ENCODE measurements around the gene TMEM209. TPM values are rescaled to one million over a fixed set of nuclear protein-coding genes. Genes with fewer than 3 reads are reported as not detected.

Gene TMEM209
- total and polyA plus RNA-seq, 12 donors: 6.0 to 77.1 (median 35.9) TPM

- H3K36me3 ChIP-seq (replicated peaks in 1 of 2): peaks cover 0 to 53% of the 10 kb centered on the region in 2 donors
- H3K27ac ChIP-seq: no peak overlapping the region
- intact Hi-C loops (cut with DNase I): no loop called here
- no peak for TF ChIP-seq CTCF (IDR thresholded peaks at IDR 0.05)
- peaks cover 5 to 11% of the 10 kb centered on the region in 2 donors for H3K4me1 ChIP-seq (replicated peaks in 1 of 2)
- H3K27me3 ChIP-seq: no peaks in the 10 kb centered on the region
- WGBS, 4 donors: 78 to 91% (median 90%) methylated on average over 2 of the region's 2 CpGs
- no peak overlapping the region for H3K4me3 ChIP-seq
- H3K9me3 ChIP-seq (replicated peaks in 1 of 3): no peaks in the 10 kb centered on the region
- DNase-seq: no peak
These were observed 22.2 kb downstream of the TMEM209 start for GRCh38 chr7:130182990-130183389.

- Histone ChIP-seq H3K4me3 (no peak overlapping the region), H3K9me3 (replicated peaks in 1 of 3) (no peaks in the 10 kb centered on the region), H3K27ac (no peak overlapping the region), H3K36me3 (replicated peaks in 1 of 2) (peaks cover 0 to 53% of the 10 kb centered on the region in 2 donors), H3K27me3 (no peaks in the 10 kb centered on the region), H3K4me1 (replicated peaks in 1 of 2) (no peaks in the 10 kb centered on the region)
- no peak for DNase-seq
- intact Hi-C loops (cut with DNase I): no loop called here
- TF ChIP-seq CTCF (IDR thresholded peaks at IDR 0.05): no peak
- TF ChIP-seq POLR2A (IDR thresholded peaks at IDR 0.05): no peak
- WGBS, 4 donors: 92 to 96% (median 93%) methylated on average over 2 of the region's 2 CpGs
These were observed 24.0 kb downstream of the TMEM209 start for GRCh38 chr7:130181263-130181605.

GRCh38 chr7:130180571-130181262 is 24.5 kb downstream of the TMEM209 start:
- peaks cover 0 to 53% of the 10 kb centered on the region in 2 donors for H3K36me3 ChIP-seq (replicated peaks in 1 of 2)
- no peaks in the 10 kb centered on the region for H3K4me1 ChIP-seq (replicated peaks in 1 of 2)
- no peaks in the 10 kb centered on the region for H3K9me3 ChIP-seq (replicated peaks in 1 of 3)
- no peak overlapping the region for H3K27ac ChIP-seq
- no peak overlapping the region for H3K4me3 ChIP-seq
- TF ChIP-seq POLR2A (IDR thresholded peaks at IDR 0.05): no peak
- TF ChIP-seq CTCF (IDR thresholded peaks at IDR 0.05): no peak
- DNase-seq: no peak
- intact Hi-C loops (cut with DNase I): no loop called here
- H3K27me3 ChIP-seq: no peaks in the 10 kb centered on the region
- WGBS, 4 donors: 92 to 95% (median 94%) methylated on average over 9 of the region's 9 CpGs

GRCh38 chr7:130179631-130180030 is 25.6 kb downstream of the TMEM209 start:
- H3K9me3 ChIP-seq (replicated peaks in 1 of 3): no peaks in the 10 kb centered on the region
- 95 to 100% (median 97%) methylated on average over 2 of the region's 2 CpGs for WGBS, 4 donors
- no peak overlapping the region for H3K27ac ChIP-seq
- no peak overlapping the region for H3K4me3 ChIP-seq
- H3K27me3 ChIP-seq: no peaks in the 10 kb centered on the region
- intact Hi-C loops (cut with DNase I): no loop called here
- H3K4me1 ChIP-seq (replicated peaks in 1 of 2): no peaks in the 10 kb centered on the region
- TF ChIP-seq POLR2A (IDR thresholded peaks at IDR 0.05) (no peak), CTCF (IDR thresholded peaks at IDR 0.05) (no peak)
- DNase-seq: no peak
- peaks cover 0 to 48% of the 10 kb centered on the region in 2 donors for H3K36me3 ChIP-seq (replicated peaks in 1 of 2)

All from adrenal gland (tissue), 12 donors.